ENCODE data around the gene RHEX. TPM values are rescaled to one million over a fixed set of nuclear protein-coding genes. Genes with fewer than 3 reads are reported as not detected.

RHEX gene
- total RNA-seq, 1 donor from 2014 or later, result 0.53 TPM

DNA sequence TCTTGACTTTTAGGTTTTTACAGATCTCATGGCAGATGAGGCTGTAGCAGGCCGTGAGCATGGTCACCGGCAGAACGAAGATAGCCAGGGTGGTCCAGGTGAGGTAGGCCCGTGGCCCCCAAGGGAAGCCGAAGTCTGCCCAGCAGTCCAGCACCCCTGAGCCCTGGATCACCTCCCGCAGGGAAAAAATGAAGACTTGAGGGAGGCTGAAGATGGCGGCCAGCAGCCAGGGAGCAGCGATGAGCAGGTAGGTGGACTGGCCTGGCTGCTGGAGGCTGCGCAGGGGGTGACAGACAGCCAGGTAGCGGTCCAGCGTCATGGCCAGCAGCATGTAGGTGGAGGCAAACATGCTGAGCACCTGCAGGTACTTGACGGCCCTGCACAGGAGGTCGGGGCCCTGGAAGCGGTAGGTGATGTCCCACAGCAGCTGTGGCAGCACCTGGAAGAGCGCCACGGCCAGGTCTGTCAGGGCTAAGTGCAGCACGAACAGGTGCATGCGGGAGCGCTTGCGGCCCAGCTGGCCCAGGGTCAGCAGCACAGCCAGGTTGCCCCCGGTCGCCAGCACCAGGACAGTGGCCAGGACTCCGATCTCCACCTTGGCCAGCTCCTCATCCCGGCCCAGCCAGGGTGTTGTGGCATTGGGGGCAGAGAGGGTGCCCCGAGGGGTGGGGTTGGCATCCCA, 63.4 kb downstream of the RHEX start:
- intact Hi-C loops (cut with DNase I), result no loop called here
- H3K27ac ChIP-seq, result no peak overlapping the region
- H3K36me3 ChIP-seq, result no peaks in the 10 kb centered on the region
- no peak for DNase-seq (ENCODE audit: low spot score in 2 of 2)
- no peaks in the 10 kb centered on the region for H3K27me3 ChIP-seq
- peaks cover 2 to 11% of the 10 kb centered on the region in 2 donors for H3K4me1 ChIP-seq
- TF ChIP-seq, protein P1, sequence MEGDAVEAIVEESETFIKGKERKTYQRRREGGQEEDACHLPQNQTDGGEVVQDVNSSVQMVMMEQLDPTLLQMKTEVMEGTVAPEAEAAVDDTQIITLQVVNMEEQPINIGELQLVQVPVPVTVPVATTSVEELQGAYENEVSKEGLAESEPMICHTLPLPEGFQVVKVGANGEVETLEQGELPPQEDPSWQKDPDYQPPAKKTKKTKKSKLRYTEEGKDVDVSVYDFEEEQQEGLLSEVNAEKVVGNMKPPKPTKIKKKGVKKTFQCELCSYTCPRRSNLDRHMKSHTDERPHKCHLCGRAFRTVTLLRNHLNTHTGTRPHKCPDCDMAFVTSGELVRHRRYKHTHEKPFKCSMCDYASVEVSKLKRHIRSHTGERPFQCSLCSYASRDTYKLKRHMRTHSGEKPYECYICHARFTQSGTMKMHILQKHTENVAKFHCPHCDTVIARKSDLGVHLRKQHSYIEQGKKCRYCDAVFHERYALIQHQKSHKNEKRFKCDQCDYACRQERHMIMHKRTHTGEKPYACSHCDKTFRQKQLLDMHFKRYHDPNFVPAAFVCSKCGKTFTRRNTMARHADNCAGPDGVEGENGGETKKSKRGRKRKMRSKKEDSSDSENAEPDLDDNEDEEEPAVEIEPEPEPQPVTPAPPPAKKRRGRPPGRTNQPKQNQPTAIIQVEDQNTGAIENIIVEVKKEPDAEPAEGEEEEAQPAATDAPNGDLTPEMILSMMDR (IDR thresholded peaks at IDR 0.05), result no peak
- H3K9me3 ChIP-seq, result peaks cover 0 to 3% of the 10 kb centered on the region in 2 donors
- H3K4me3 ChIP-seq, result peak overlapping the region in 1 of 2 donors; percentile 68

DNA sequence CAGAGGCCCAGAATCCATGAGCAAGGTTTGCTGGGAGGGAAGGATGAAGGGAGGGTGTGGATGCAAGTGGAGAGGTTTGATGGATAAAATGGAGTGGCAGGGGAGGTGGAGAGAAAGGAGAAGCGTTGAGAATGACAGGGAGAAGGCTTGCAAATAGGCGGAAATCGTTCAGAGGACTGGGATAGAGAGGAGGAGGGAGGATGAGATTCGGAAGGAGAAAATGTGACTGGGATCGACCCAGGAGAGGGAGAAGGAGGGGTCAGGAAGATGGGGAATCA, 63.8 kb downstream of the RHEX start:
- no peak for DNase-seq (ENCODE audit: low spot score in 2 of 2)
- peaks cover 2 to 11% of the 10 kb centered on the region in 2 donors for H3K4me1 ChIP-seq
- no peak overlapping the region for H3K27ac ChIP-seq
- no peaks in the 10 kb centered on the region for H3K27me3 ChIP-seq
- no peaks in the 10 kb centered on the region for H3K36me3 ChIP-seq
- TF ChIP-seq, protein P1 (IDR thresholded peaks at IDR 0.05), result no peak
- H3K9me3 ChIP-seq, result peaks cover 0 to 6% of the 10 kb centered on the region in 2 donors
- H3K4me3 ChIP-seq, result peak overlapping the region; percentile 50 to 68
- intact Hi-C loops (cut with DNase I), result no loop called here

DNA sequence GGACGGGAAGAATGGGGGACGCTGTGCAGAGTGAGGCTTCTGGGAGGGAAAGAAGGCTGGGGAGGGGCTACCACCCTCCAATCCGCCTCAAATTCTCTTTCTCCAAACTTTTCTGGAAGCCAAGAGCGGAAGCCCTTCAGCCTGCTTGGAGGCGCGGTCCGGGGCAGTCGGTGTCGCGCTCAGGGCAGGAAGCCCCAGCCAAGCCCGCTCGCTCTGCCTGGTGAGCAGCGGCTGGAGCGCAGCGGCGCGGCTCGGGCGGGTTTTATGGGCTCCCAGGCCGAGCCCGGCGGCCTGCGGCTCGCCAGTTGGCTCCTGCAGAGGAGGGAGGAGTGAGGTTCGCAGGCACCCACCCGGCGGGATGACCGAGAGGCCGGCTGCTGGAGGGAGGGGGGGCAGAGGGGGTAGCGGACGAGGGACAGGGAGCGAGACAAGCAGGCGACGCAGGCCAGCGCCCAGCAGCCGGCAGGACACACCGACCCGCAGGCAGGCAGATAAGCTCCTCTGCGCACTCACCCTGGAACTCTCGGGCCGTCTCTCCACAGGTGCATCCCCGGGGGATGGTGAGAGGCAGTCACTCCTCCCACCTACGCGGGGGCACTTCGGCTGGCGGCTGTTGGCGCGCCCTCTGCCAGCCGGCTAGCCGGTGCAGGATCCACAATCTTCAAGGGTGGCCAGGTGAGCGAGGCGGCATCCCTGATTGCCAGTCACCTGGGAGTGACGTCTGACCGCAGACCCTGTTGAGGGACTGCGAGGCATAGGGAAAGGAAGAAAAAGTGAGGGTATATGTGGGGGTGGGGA, 64.4 kb downstream of the RHEX start, which contains the start of gene AVPR1B:
TSS of gene AVPR1B (minus strand) at position 238 of the 798 bp plus-strand sequence. CDS start 498 bp downstream, outside the sequence.
- Histone ChIP-seq H3K36me3 (no peaks in the 10 kb centered on the region), H3K27me3 (no peaks in the 10 kb centered on the region), H3K27ac (no peak within 1 kb of the TSS), H3K4me3 (peak within 1 kb of the TSS; percentile 50 to 68), H3K9me3 (peaks cover 0 to 9% of the 10 kb centered on the region in 2 donors), H3K4me1 (peaks cover 2 to 11% of the 10 kb centered on the region in 2 donors)
- intact Hi-C loops (cut with DNase I), result no loop called here
- TF ChIP-seq, protein P1 (IDR thresholded peaks at IDR 0.05), result no peak
- DNase-seq (ENCODE audit: low spot score in 2 of 2), result no peak

DNA sequence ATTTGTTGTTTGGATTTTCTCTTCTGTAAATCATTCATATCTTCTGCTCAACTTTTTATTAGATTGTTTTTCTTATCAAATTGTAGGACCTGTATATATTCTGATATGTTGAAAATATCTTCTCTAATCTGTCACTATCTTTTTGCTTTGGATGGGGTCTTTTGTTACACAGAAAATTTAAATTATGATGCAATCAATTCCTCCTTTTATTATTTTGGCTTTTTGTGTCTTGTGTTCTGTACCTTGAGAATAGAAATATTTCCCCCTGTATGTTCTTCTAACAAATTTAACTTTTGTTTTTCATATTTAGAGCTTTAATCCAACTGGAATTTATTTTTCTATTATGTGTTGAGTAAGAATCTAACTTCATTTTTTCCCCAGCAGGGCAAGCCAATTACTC, 67.4 kb downstream of the RHEX start:
- Histone ChIP-seq H3K9me3 (peaks cover 0 to 9% of the 10 kb centered on the region in 2 donors), H3K4me1 (peaks cover 2 to 11% of the 10 kb centered on the region in 2 donors), H3K36me3 (no peaks in the 10 kb centered on the region), H3K27ac (no peak overlapping the region), H3K4me3 (no peak overlapping the region), H3K27me3 (no peaks in the 10 kb centered on the region)
- TF ChIP-seq, protein P1 (IDR thresholded peaks at IDR 0.05), result no peak
- intact Hi-C loops (cut with DNase I), result no loop called here
- no peak for DNase-seq (ENCODE audit: low spot score in 2 of 2)

DNA sequence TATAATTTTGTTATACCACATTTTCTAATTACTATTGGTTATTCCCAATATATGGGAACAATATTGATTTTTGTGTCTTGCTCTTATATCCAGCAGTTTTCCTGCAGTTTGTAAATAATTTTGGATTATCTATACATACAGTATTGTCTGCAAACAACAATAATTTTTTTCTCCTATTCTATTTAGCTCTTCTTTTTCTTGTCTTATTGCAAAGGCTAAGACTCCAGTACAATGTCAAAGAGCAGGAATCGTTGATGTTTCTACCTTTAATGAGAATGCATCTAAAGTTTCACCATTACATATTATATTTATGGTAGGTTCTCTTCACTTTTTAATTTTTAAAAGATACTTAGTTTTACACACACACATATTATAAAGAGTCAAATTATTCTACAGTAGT, 68.3 kb downstream of the RHEX start:
- Histone ChIP-seq H3K9me3 (peaks cover 0 to 9% of the 10 kb centered on the region in 2 donors), H3K4me1 (peaks cover 2 to 11% of the 10 kb centered on the region in 2 donors), H3K27ac (no peak overlapping the region), H3K4me3 (no peak overlapping the region), H3K36me3 (no peaks in the 10 kb centered on the region), H3K27me3 (no peaks in the 10 kb centered on the region)
- intact Hi-C loops (cut with DNase I), result no loop called here
- TF ChIP-seq, protein P1 (IDR thresholded peaks at IDR 0.05), result no peak
- DNase-seq (ENCODE audit: low spot score in 2 of 2), result no peak

Measured in ascending aorta (tissue), 2 donors.